ENCODE measurements around the gene ZBTB7C. TPM values are rescaled to one million over a fixed set of nuclear protein-coding genes. Genes with fewer than 3 reads are reported as not detected.

ZBTB7C gene
- polyA plus RNA-seq, 4 donors, result 0.54 to 4.1 (median 1.5) TPM

DNA sequence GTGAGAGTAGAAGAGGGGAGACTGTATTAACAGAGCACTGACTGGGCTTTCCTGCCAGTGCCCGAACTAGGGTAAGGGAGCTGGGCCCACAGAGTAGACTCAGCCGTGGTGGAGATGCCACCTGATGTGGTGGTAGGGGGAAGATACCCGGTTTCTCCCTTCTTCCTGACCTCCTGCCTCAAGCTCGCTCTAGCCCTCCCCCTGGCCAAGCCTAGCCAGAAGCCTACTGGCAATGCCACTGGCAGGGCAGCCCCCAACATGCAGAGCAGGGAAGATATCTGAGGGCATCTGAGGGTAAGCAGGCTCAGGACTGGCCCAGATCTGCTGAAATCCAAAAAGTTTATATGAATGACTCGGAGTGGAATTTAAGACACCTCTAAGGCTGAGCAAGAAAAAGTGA is 316.1 kb downstream of the ZBTB7C start:
- 83 to 96% (median 85%) methylated on average over 5 of the region's 5 CpGs for WGBS, 3 donors
- Histone ChIP-seq H3K36me3 (ENCODE audit: control insufficient read depth in 3 of 3, insufficient read depth in 2 of 3, low read depth in 1 of 3, low read length in 3 of 3) (no peaks in the 10 kb centered on the region), H3K4me1 (ENCODE audit: control insufficient read depth in 3 of 3, insufficient read depth in 2 of 3, low read depth in 1 of 3, low read length in 2 of 3) (no peaks in the 10 kb centered on the region), H3K27me3 (ENCODE audit: control insufficient read depth in 3 of 3, insufficient read depth in 3 of 3, low read length in 3 of 3) (peaks cover 0 to 2% (median 0%) of the 10 kb centered on the region in 3 donors), H3K4me3 (ENCODE audit: low read depth in 1 of 3, low read length in 3 of 3) (no peak overlapping the region), H3K27ac (ENCODE audit: low read depth in 1 of 3, low read length in 2 of 3) (no peak overlapping the region), H3K9me3 (ENCODE audit: control insufficient read depth in 2 of 2, insufficient read depth in 1 of 2, low read depth in 1 of 2, low read length in 1 of 2) (no peaks in the 10 kb centered on the region)
- DNase-seq (no peak), FAIRE-seq (no peak)

DNA sequence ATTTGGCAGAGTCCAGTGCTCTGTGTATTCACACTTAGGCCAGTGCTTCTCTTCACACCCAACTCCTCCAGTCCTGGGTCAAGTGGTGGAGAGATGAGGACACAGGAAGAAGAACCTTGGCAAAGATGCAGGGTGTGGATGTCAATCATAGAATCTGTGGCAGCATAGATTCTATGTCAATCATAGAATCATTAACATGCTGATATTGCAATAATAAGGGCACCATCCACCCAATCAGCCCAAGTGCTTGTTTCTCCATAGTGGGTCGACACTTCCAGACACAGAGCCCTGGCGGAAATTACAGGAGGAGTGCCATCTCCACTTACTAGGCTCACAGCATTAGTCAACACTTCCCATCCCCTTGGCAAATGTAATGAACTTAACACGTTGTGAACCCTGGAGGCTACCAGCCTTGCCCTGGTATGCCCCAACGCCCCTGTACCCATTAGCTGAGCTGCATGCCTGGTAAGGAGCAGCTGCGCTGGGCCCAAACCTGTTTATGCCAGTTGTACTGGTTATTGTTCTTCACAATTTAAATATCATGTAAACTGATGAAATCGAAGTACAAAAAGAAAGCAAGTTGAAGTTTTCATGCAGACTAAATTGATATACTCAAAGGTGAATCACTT is 317.2 kb downstream of the ZBTB7C start:
- Histone ChIP-seq H3K36me3 (ENCODE audit: control insufficient read depth in 3 of 3, insufficient read depth in 2 of 3, low read depth in 1 of 3, low read length in 3 of 3) (no peaks in the 10 kb centered on the region), H3K9me3 (ENCODE audit: control insufficient read depth in 2 of 2, insufficient read depth in 1 of 2, low read depth in 1 of 2, low read length in 1 of 2) (no peaks in the 10 kb centered on the region), H3K4me1 (ENCODE audit: control insufficient read depth in 3 of 3, insufficient read depth in 2 of 3, low read depth in 1 of 3, low read length in 2 of 3) (no peaks in the 10 kb centered on the region), H3K27me3 (ENCODE audit: control insufficient read depth in 3 of 3, insufficient read depth in 3 of 3, low read length in 3 of 3) (peaks cover 0 to 2% (median 0%) of the 10 kb centered on the region in 3 donors), H3K27ac (ENCODE audit: low read depth in 1 of 3, low read length in 2 of 3) (no peak overlapping the region), H3K4me3 (ENCODE audit: low read depth in 1 of 3, low read length in 3 of 3) (no peak overlapping the region)
- no peak for FAIRE-seq
- no peak for DNase-seq
- WGBS, 3 donors, result 83 to 94% (median 90%) methylated on average over 6 of the region's 6 CpGs

DNA sequence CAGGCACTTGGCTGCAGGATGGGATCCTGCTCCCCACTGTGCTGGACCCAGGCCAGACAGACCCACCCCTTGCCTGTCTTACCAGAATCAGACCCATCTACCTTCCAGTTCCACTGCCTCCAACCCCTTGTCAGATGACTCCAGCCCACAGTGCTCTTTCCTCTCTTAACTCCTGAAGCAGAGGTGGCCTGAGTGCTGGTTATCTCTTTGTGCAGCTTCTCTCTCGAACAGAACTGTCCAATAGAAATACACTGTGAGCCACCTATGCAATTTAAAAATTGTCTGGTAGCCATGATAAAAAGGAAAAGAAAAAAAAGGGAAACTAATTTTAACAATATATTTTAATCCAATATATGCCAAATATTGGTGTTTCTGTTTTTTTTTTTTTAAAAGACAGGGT is 318.5 kb downstream of the ZBTB7C start:
- Histone ChIP-seq H3K4me3 (ENCODE audit: low read depth in 1 of 3, low read length in 3 of 3) (no peak overlapping the region), H3K27ac (ENCODE audit: low read depth in 1 of 3, low read length in 2 of 3) (no peak overlapping the region), H3K4me1 (ENCODE audit: control insufficient read depth in 3 of 3, insufficient read depth in 2 of 3, low read depth in 1 of 3, low read length in 2 of 3) (peaks cover 0 to under 1% (median 0%) of the 10 kb centered on the region in 3 donors), H3K27me3 (ENCODE audit: control insufficient read depth in 3 of 3, insufficient read depth in 3 of 3, low read length in 3 of 3) (peaks cover 0 to 2% (median 0%) of the 10 kb centered on the region in 3 donors), H3K36me3 (ENCODE audit: control insufficient read depth in 3 of 3, insufficient read depth in 2 of 3, low read depth in 1 of 3, low read length in 3 of 3) (no peaks in the 10 kb centered on the region), H3K9me3 (ENCODE audit: control insufficient read depth in 2 of 2, insufficient read depth in 1 of 2, low read depth in 1 of 2, low read length in 1 of 2) (no peaks in the 10 kb centered on the region)
- 77 to 93% (median 91%) methylated on average over 1 of the region's 1 CpG for WGBS, 3 donors
- DNase-seq (no peak), FAIRE-seq (no peak)

DNA sequence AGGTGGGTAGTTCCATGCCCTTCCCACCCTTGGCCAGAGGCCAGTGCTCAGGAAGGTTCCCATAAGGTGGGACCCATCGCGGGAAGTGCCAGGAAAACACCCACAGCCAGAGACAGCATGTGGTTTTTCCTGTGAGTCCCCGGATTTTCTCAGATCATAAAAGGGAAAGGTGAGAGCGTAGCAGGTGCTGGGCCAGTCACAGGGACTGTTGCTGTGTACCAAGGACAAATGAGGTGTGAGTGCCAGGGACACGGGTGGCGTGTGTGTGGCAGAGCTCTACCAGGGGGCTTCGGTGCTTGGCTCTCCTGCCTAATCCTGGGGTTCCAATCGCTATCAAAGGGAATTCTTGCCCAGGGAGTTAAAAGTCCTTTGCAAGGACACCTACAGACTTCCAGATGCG is 319.2 kb downstream of the ZBTB7C start:
- FAIRE-seq (no peak), DNase-seq (no peak)
- Histone ChIP-seq H3K36me3 (ENCODE audit: control insufficient read depth in 3 of 3, insufficient read depth in 2 of 3, low read depth in 1 of 3, low read length in 3 of 3) (no peaks in the 10 kb centered on the region), H3K27me3 (ENCODE audit: control insufficient read depth in 3 of 3, insufficient read depth in 3 of 3, low read length in 3 of 3) (peaks cover 0 to 2% (median 0%) of the 10 kb centered on the region in 3 donors), H3K4me3 (ENCODE audit: low read depth in 1 of 3, low read length in 3 of 3) (no peak overlapping the region), H3K9me3 (ENCODE audit: control insufficient read depth in 2 of 2, insufficient read depth in 1 of 2, low read depth in 1 of 2, low read length in 1 of 2) (no peaks in the 10 kb centered on the region), H3K4me1 (ENCODE audit: control insufficient read depth in 3 of 3, insufficient read depth in 2 of 3, low read depth in 1 of 3, low read length in 2 of 3) (peaks cover 0 to 6% (median 4%) of the 10 kb centered on the region in 3 donors), H3K27ac (ENCODE audit: low read depth in 1 of 3, low read length in 2 of 3) (no peak overlapping the region)
- WGBS, 3 donors, result 78 to 82% (median 80%) methylated on average over 9 of the region's 9 CpGs

DNA sequence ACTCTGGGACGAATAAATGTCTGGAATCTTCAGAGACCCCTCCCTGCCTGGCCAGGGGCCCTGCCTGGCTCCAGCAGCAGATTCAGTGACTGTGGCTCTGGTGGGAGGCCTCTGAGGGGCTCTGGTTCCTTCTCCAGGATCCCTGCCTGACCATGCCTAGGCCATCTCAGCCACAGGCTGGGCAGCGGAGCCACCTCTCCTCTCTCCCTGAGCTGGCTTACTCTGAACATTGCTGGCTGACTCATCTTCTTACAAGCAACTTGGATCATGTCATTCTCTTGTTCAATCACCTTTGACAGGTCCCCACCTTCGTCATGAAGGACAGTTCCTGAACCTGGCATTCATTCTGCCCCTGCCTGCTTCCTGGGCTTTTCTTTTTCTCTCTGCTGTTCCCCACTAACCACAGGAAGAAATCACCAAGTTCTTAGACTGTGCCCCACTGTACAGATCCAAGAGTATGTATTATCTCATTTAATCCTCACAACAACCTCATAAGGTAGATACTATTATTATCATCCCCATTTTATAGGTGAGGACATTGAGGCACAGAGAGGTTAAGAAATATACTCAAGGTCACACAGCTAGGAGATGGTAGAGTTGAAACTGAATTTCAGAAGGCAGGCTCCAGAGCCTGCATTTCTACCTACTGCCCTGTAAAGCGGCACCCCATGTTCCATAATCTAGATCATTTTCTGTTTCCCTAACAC is 323.2 kb downstream of the ZBTB7C start:
- H3K4me1 ChIP-seq (ENCODE audit: control insufficient read depth in 3 of 3, insufficient read depth in 2 of 3, low read depth in 1 of 3, low read length in 2 of 3), result peaks cover 0 to 16% (median 6%) of the 10 kb centered on the region in 3 donors
- FAIRE-seq, result no peak
- peak in 1 of 2 donors; percentile 61 for DNase-seq
- whole genome bisulfite sequencing, 3 donors, result 71 to 78% (median 76%) methylated on average over 4 of the region's 4 CpGs
- H3K36me3 ChIP-seq (ENCODE audit: control insufficient read depth in 3 of 3, insufficient read depth in 2 of 3, low read depth in 1 of 3, low read length in 3 of 3), result no peaks in the 10 kb centered on the region
- H3K27me3 ChIP-seq (ENCODE audit: control insufficient read depth in 3 of 3, insufficient read depth in 3 of 3, low read length in 3 of 3), result no peaks in the 10 kb centered on the region
- peak overlapping the region in 2 of 3 donors; percentile 22 to 71 for H3K27ac ChIP-seq (ENCODE audit: low read depth in 1 of 3, low read length in 2 of 3)
- H3K9me3 ChIP-seq (ENCODE audit: control insufficient read depth in 2 of 2, insufficient read depth in 1 of 2, low read depth in 1 of 2, low read length in 1 of 2), result no peaks in the 10 kb centered on the region
- H3K4me3 ChIP-seq (ENCODE audit: low read depth in 1 of 3, low read length in 3 of 3), result no peak overlapping the region

DNA sequence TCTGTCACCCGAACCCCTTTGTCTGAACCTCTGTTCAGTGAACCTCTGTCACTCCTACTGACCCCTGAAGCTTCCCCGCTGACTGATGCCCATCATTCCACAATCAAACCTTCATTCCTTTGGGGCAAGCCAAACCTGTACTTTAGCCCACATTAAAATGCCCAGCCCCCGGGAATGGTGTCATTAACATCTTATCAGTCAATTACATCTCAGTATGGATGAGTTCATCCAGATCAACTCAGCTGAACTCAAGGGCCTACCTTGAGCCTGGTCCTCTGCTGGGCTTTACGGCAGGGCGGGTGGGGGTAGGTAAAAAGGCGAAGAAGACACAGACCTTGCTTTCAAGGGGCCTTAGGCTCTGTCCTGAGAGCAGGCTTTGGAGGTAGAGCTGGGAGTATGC is 324.3 kb downstream of the ZBTB7C start:
- FAIRE-seq (no peak), DNase-seq (peak; percentile 60 to 80)
- Histone ChIP-seq H3K9me3 (ENCODE audit: control insufficient read depth in 2 of 2, insufficient read depth in 1 of 2, low read depth in 1 of 2, low read length in 1 of 2) (no peaks in the 10 kb centered on the region), H3K4me3 (ENCODE audit: low read depth in 1 of 3, low read length in 3 of 3) (no peak overlapping the region), H3K4me1 (ENCODE audit: control insufficient read depth in 3 of 3, insufficient read depth in 2 of 3, low read depth in 1 of 3, low read length in 2 of 3) (peaks cover 0 to 16% (median 6%) of the 10 kb centered on the region in 3 donors), H3K27ac (ENCODE audit: low read depth in 1 of 3, low read length in 2 of 3) (peak overlapping the region; percentile 17 to 81 (median 51)), H3K27me3 (ENCODE audit: control insufficient read depth in 3 of 3, insufficient read depth in 3 of 3, low read length in 3 of 3) (no peaks in the 10 kb centered on the region), H3K36me3 (ENCODE audit: control insufficient read depth in 3 of 3, insufficient read depth in 2 of 3, low read depth in 1 of 3, low read length in 3 of 3) (no peaks in the 10 kb centered on the region)
- 32 to 73% (median 45%) methylated on average over 6 of the region's 6 CpGs for WGBS, 3 donors

DNA sequence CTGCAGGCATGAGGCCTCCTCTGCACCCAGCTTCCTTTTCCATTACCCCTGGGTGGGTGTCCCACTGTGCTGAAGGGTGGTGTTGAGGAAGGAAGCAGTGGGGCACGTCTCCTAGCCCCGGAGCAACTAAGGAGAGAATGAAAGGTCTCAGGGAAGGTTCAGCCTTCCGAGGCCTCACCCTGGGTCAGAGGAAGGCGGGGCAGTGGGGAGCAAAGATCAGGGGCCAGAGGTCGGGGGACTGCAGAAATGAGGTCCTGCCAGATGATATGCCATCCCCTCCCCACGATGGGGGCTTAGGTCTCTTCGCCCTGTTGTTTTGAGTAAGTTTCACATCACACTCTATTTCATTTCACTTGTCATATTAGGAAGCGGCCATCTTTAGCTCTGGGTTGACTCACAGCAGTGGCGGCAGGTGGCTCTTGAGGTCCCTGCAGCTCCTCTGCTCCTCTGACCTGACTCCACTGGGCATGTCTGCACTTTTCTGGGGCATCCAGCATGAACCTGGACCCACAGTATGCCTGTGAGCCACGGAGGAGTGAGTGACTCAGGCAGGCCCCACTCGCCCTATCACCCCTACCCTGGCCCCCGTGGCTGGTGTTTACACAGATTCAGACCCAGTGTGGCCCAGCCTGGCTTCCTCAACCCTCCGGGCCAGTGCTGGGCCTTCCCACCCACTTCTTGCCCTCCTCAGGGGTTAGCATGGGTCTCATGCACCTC is 325.0 kb downstream of the ZBTB7C start:
- Histone ChIP-seq H3K36me3 (ENCODE audit: control insufficient read depth in 3 of 3, insufficient read depth in 2 of 3, low read depth in 1 of 3, low read length in 3 of 3) (no peaks in the 10 kb centered on the region), H3K4me1 (ENCODE audit: control insufficient read depth in 3 of 3, insufficient read depth in 2 of 3, low read depth in 1 of 3, low read length in 2 of 3) (peaks cover 0 to 16% (median 6%) of the 10 kb centered on the region in 3 donors), H3K27me3 (ENCODE audit: control insufficient read depth in 3 of 3, insufficient read depth in 3 of 3, low read length in 3 of 3) (no peaks in the 10 kb centered on the region), H3K27ac (ENCODE audit: low read depth in 1 of 3, low read length in 2 of 3) (peak overlapping the region in 2 of 3 donors; percentile 12 to 38), H3K4me3 (ENCODE audit: low read depth in 1 of 3, low read length in 3 of 3) (no peak overlapping the region), H3K9me3 (ENCODE audit: control insufficient read depth in 2 of 2, insufficient read depth in 1 of 2, low read depth in 1 of 2, low read length in 1 of 2) (no peaks in the 10 kb centered on the region)
- no peak for FAIRE-seq
- WGBS, 3 donors, result 60 to 82% (median 66%) methylated on average over 13 of the region's 13 CpGs
- peak; percentile 39 to 42 for DNase-seq

DNA sequence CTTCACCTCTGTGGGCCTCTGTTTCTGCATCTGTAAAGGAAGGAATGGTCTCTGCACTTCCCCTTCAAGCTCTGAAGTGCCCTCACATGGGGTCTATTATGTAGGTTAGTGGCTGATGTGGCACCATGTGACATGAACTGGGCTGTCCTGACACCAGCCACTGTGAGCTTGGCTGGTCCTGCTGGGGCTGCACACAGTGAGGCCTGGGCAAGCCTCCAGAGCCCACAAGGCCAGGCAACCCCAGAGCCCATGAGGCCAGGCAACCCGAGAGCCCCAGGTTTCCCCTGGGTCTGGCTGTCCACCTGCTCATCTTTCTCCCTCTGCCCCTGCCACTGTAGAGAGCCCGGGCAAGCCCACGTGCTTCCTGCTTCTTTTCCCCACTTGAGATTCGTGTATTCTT is 328.6 kb downstream of the ZBTB7C start:
- Histone ChIP-seq H3K4me3 (ENCODE audit: low read depth in 1 of 3, low read length in 3 of 3) (no peak overlapping the region), H3K36me3 (ENCODE audit: control insufficient read depth in 3 of 3, insufficient read depth in 2 of 3, low read depth in 1 of 3, low read length in 3 of 3) (no peaks in the 10 kb centered on the region), H3K27ac (ENCODE audit: low read depth in 1 of 3, low read length in 2 of 3) (no peak overlapping the region), H3K4me1 (ENCODE audit: control insufficient read depth in 3 of 3, insufficient read depth in 2 of 3, low read depth in 1 of 3, low read length in 2 of 3) (peaks cover 0 to 16% (median 4%) of the 10 kb centered on the region in 3 donors), H3K9me3 (ENCODE audit: control insufficient read depth in 2 of 2, insufficient read depth in 1 of 2, low read depth in 1 of 2, low read length in 1 of 2) (no peaks in the 10 kb centered on the region), H3K27me3 (ENCODE audit: control insufficient read depth in 3 of 3, insufficient read depth in 3 of 3, low read length in 3 of 3) (no peaks in the 10 kb centered on the region)
- FAIRE-seq (no peak), DNase-seq (no peak)
- 66 to 79% (median 77%) methylated on average over 4 of the region's 4 CpGs for WGBS, 3 donors

Measured in small intestine (tissue), 7 donors.